ENCODE data around the gene FAHD2A.
"Not testable (repeated sequence)": the region's sequence is repeated elsewhere in the genome, so short reads cannot be mapped to it uniquely, and the experiment has no call there.

Gene FAHD2A

GRCh38 chr2:95402370-95403203, at the start of gene FAHD2A:
Gene FAHD2A (plus strand): TSS chr2:95402708. CDS start chr2:95405559, 2,851 bp downstream.
- DNase-seq (ENCODE audit: low read depth): peak; percentile 92
- peak within 1 kb of the TSS; percentile 71 for H3K4me3 ChIP-seq (ENCODE audit: low read depth, low read length)
- TF ChIP-seq CTCF (IDR thresholded peaks at IDR 0.05; ENCODE audit: insufficient read depth, low read depth, low read length, missing control alignments): no peak

- DNase-seq (ENCODE audit: low read depth): no peak
- TF ChIP-seq CTCF (IDR thresholded peaks at IDR 0.05; ENCODE audit: insufficient read depth, low read depth, low read length, missing control alignments): no peak
- H3K4me3 ChIP-seq (ENCODE audit: low read depth, low read length): no peak overlapping the region
Measured at GRCh38 chr2:95353055-95353575, 49.4 kb upstream of the FAHD2A start.

GRCh38 chr2:95353613-95354468, 48.7 kb upstream of the FAHD2A start:
- no peak for DNase-seq (ENCODE audit: low read depth)
- H3K4me3 ChIP-seq (ENCODE audit: low read depth, low read length): no peak overlapping the region
- TF ChIP-seq CTCF (IDR thresholded peaks at IDR 0.05; ENCODE audit: insufficient read depth, low read depth, low read length, missing control alignments): no peak

- TF ChIP-seq CTCF (IDR thresholded peaks at IDR 0.05; ENCODE audit: insufficient read depth, low read depth, low read length, missing control alignments): no peak
- no peak overlapping the region for H3K4me3 ChIP-seq (ENCODE audit: low read depth, low read length)
- DNase-seq (ENCODE audit: low read depth): no peak
Measured at GRCh38 chr2:95354469-95354901, 48.0 kb upstream of the FAHD2A start.

GRCh38 chr2:95354925-95355324, 47.6 kb upstream of the FAHD2A start:
- H3K4me3 ChIP-seq (ENCODE audit: low read depth, low read length): no peak overlapping the region
- DNase-seq (ENCODE audit: low read depth): no peak
- no peak for TF ChIP-seq CTCF (IDR thresholded peaks at IDR 0.05; ENCODE audit: insufficient read depth, low read depth, low read length, missing control alignments)

GRCh38 chr2:95355486-95355885, 47.0 kb upstream of the FAHD2A start:
- not testable (repeated sequence) for DNase-seq (ENCODE audit: low read depth); H3K4me3 ChIP-seq (ENCODE audit: low read depth, low read length)
